ENCODE data around the gene RPL37.
"Not testable (repeated sequence)": the region's sequence is repeated elsewhere in the genome, so short reads cannot be mapped to it uniquely, and the experiment has no call there.

Gene RPL37

GRCh38 chr5:40797273-40798011, 37.6 kb downstream of the RPL37 start:
- no peak for DNase-seq (ENCODE audit: low read depth in 2 of 2)

DNA sequence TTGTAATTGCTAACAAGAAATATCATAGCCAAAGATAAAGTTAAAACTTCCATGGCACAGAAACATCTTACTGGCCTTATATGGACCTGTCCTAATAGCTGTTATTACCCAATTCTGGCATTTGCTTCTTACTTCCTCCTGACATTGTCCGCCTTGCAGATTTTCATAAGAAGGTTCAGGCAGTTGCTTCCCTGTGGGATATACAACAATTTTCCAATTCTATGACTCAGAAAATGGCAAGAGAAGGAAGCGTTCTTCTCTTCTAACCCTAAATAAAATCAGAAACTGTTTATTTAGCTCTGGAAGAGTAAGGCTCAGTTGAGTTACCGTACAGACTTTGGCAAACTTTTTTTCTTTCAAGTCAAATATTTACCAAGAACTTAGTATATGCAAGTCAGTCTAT, 38.5 kb downstream of the RPL37 start:
- no peak for DNase-seq (ENCODE audit: low read depth in 2 of 2)

GRCh38 chr5:40794877-40795276, 40.1 kb downstream of the RPL37 start:
- DNase-seq (ENCODE audit: low read depth in 2 of 2): not testable (repeated sequence)

GRCh38 chr5:40794340-40794739, 40.7 kb downstream of the RPL37 start:
- not testable (repeated sequence) for DNase-seq (ENCODE audit: low read depth in 2 of 2)

DNA sequence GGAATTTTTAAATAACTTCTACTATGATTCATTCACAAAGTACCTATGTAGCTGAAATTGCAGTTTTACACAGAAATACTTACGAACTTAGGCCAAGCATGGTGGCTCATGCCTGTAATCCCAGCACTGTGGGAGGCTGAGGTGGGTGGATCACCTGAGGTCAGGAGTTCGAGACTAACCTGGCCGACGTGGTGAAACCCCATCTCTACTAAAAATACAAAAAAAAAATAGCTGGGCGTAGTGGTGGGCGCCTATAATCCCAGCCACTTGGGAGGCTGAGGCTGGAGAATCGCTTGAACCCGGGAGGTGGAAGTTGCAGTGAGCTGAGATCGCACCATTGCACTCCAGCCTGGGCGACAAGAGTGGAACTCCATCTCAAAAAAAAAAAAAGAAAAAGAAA, 42.3 kb downstream of the RPL37 start:
- DNase-seq (ENCODE audit: low read depth in 2 of 2): not testable (repeated sequence)

DNA sequence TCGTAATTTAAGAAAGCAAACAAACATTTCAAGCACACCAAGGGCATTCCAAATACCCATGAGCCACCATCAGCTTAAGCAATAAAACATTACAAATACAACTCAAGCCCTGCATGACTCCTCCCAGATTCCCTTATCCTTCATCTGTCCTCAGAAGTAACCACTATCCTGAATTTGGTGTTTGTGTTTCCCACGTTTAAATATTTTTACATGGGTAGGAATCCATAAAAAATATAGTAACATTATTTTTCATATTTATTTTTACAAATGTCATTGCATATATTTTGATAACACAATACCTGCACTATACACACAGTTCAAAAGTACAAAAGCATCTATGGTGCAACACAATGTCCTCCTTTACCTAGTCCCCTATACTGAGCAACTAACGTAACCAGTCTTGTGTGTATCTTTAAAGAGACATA, 43.3 kb downstream of the RPL37 start:
- no peak for DNase-seq (ENCODE audit: low read depth in 2 of 2)

GRCh38 chr5:40790947-40791593, 44.0 kb downstream of the RPL37 start:
- no peak for DNase-seq (ENCODE audit: low read depth in 2 of 2)

- DNase-seq (ENCODE audit: low read depth in 2 of 2): not testable (repeated sequence)
Measured at GRCh38 chr5:40788941-40789340, 46.1 kb downstream of the RPL37 start.

GRCh38 chr5:40787986-40788385, 47.0 kb downstream of the RPL37 start:
- DNase-seq (ENCODE audit: low read depth in 2 of 2): no peak

GRCh38 chr5:40786664-40787063, 48.4 kb downstream of the RPL37 start:
- not testable (repeated sequence) for DNase-seq (ENCODE audit: low read depth in 2 of 2)

DNA sequence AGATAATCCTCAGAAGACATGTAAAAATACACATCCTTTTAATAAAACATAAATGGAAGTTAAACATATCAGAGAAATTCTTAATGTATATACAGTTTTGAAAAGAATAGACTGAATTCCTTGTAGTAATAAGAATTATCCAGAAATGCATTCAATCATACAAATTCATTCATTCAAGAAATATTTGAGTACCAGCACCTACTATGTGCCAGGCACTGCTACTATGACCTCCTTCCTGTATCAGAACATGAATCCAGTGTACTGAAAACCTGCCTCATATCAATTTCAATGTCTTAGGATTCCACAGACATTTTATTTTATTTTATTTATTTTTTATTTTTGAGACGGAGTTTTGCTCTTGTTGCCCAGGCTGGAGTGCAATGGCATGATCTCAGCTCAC, 50.1 kb downstream of the RPL37 start:
- DNase-seq (ENCODE audit: low read depth in 2 of 2): no peak

- DNase-seq (ENCODE audit: low read depth in 2 of 2): no peak
Measured at GRCh38 chr5:40784027-40784653, 50.9 kb downstream of the RPL37 start.

DNA sequence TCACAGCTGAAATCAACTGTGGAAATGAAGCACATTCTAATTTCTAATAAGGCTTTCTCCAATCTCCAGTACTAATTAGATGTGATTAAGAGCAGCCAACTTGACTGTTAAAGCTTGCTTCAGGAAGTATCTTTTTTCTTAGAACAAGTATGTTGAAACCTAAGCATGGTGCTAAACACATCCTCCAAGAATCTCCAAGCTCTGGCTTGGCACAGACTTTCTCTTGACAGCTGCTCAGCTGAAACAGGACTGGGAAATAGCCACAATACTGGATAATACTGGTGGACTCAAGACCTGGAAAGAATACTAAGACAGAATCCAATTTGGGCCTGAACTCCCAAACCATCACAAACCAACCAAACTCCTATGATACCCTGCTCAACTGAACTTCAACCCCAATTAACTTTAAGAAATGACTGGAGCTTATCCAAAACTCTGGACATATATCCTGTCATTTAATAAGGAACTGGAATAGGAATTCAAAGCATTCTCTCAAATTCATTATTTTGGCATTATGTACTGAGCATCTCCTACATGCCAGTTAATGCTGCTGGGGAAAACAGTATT, 53.1 kb downstream of the RPL37 start:
- no peak for DNase-seq (ENCODE audit: low read depth in 2 of 2)

- no peak for DNase-seq (ENCODE audit: low read depth in 2 of 2)
Measured at GRCh38 chr5:40780858-40781257, 54.2 kb downstream of the RPL37 start.

DNA sequence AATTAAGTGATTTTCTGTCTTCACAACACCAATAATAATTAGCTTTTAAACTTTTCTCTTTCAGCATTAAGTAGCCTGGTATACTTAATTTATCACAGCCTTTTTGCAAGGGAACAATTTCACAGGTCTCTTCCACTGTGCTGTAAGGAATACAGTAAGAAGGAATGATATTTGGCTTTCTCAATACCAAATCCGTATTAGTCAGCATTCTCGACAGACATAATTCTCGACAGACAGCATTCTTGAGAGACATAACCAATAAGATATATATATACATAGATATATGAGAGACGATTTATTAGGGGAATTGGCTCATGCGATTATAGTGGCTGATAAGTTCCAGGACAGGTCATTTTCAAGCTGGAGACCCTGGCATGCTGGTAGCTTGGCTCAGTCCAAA, 54.8 kb downstream of the RPL37 start:
- no peak for DNase-seq (ENCODE audit: low read depth in 2 of 2)

- DNase-seq (ENCODE audit: low read depth in 2 of 2): no peak
Measured at GRCh38 chr5:40779561-40779960, 55.5 kb downstream of the RPL37 start.

DNA sequence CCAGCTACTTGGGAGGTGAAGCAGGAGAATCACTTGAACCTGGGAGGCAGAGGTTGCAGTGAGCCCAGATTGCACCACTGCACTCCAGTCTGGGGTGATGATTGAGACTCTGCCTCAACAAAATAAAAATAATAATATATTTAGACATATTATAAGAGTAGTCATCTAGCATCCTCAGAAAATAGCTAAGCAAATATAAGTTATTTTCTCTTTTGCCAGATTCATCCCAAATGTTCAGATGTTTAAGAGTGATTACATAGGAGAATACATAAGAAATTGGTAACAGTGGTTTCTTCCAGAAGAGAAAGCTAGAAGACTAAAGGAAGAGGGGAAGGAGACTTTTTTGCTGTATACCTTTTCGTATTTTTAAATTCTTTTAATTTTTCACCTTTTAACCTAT, 56.9 kb downstream of the RPL37 start:
- no peak for DNase-seq (ENCODE audit: low read depth in 2 of 2)

GRCh38 chr5:40776658-40776977, 58.4 kb downstream of the RPL37 start:
- DNase-seq (ENCODE audit: low read depth in 2 of 2): no peak

DNA sequence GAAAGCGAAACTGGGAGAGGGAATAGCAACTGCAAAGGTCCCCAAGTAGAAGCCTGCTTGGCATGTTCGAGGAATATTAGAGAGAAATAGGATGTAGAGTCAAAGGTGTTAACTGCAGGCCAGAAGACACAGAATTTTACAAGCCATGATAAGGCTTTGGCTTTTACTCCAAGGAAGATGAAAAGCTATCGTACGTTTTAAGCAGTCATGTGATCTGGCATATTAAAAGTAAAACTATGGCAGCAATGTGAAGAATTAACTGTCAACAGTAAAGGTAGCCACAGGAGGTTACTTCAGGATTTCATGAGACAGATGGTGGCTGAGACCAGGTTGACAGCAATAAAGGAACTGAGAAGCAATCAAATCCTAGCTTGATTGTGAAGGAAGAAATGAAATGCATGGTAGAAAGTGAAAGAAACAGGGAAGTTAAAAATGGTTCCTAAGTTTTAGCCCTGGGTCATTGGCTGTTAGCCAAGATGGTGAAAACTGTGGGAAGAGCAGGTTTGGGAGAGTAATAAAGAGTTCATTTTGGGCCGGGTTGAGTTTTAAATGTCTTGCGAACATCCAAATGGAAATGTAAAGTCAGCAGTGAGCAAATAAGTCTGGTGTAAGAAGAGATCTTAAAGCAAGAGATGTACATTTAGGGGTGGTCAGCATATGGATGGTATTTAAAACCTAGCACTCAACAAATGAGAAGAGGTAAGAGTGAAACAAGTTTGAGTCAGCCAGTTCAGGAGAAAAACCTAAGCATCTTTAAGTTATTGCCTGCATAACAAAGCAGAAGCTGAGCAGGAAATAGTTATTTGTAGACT, 59.0 kb downstream of the RPL37 start:
- DNase-seq (ENCODE audit: low read depth in 2 of 2): no peak

All from fibroblast of skin of left biceps (primary cell).